A673 (cell line): ENCODE results near the gene PDE10A. TPM values are rescaled to one million over a fixed set of nuclear protein-coding genes. Genes with fewer than 3 reads are reported as not detected.

Experiments used
- BruUV-seq: library from RNA; stranded (reverse); fragments of 400-500 nt; replicated peaks from 2 replicates; lab custom pipeline; 2021; lab: Mats Ljungman, UMichigan
- CTCF ChIA-PET: fragments of 300-600 bp; sonication (Branson Sonifier 250); formaldehyde crosslinking; loops from one replicate; lab custom pipeline; 2022; ENCODE audit warnings: antibody characterized with exemption; lab: Charles Lee
- POLR2A ChIA-PET: fragments of 300-600 bp; sonication (Branson Sonifier 250); formaldehyde crosslinking; loops from one replicate; lab custom pipeline; 2022; ENCODE audit warnings: antibody characterized with exemption; ENCODE audit not compliant: low non-redundant PET; lab: Charles Lee
- DNase-seq: peaks from one replicate; pipeline ENCODE4 v3.0.0-alpha.2; 2015; ENCODE audit warnings: low spot score
- H3K27ac ChIP-seq: fragments of 200-600 bp; sonication (generic); 2 replicates; pipeline ENCODE4 v1.5.1; 2016; ENCODE audit warnings: mixed run types, low read depth, mild to moderate bottlenecking, mixed read lengths, antibody characterized with exemption, low read length; ENCODE audit not compliant: poor library complexity, severe bottlenecking
- H3K27me3 ChIP-seq: fragments of 200-600 bp; sonication (generic); replicated peaks from 2 replicates; pipeline ENCODE4 v1.6.1; 2017; ENCODE audit warnings: mixed run types, low read depth, mild to moderate bottlenecking, mixed read lengths, antibody characterized with exemption, low read length; ENCODE audit not compliant: insufficient read depth, poor library complexity
- H3K36me3 ChIP-seq: fragments of 200-600 bp; sonication (generic); 2 replicates; pipeline ENCODE4 v1.6.1; 2016; ENCODE audit warnings: mixed run types, mild to moderate bottlenecking, mixed read lengths, antibody characterized with exemption, low read length; ENCODE audit not compliant: insufficient read depth, poor library complexity, severe bottlenecking
- H3K4me1 ChIP-seq: fragments of 200-600 bp; sonication (generic); 2 replicates; pipeline ENCODE4 v1.6.1; 2017; ENCODE audit warnings: mixed run types, mild to moderate bottlenecking, mixed read lengths, antibody characterized with exemption, low read length; ENCODE audit not compliant: insufficient read depth, poor library complexity, severe bottlenecking
- H3K4me3 ChIP-seq: fragments of 200-600 bp; sonication (generic); 2 replicates; pipeline ENCODE4 v1.5.1; 2016; ENCODE audit warnings: low read depth, mixed run types, mild to moderate bottlenecking, mixed read lengths, low read length; ENCODE audit not compliant: poor library complexity, severe bottlenecking
- H3K9me3 ChIP-seq: fragments of 200-600 bp; sonication (generic); 2 replicates; pipeline ENCODE4 v1.6.1; 2016; ENCODE audit warnings: mixed run types, low read depth, mild to moderate bottlenecking, mixed read lengths, antibody characterized with exemption, low read length; ENCODE audit not compliant: poor library complexity, severe bottlenecking
- EZH2 ChIP-seq: fragments of 200-600 bp; sonication (generic); IDR thresholded peaks from 2 replicates; pipeline ENCODE4 v1.6.1; 2017; ENCODE audit warnings: borderline replicate concordance, low read depth, mild to moderate bottlenecking, mixed read lengths, antibody characterized with exemption, low read length; ENCODE audit not compliant: poor library complexity, severe bottlenecking
- intact Hi-C: fragments of 100-400 bp; cut with micrococcal nuclease; formaldehyde crosslinking; loops from one replicate; pipeline ENCODE4 v1.10.0; 2022; ENCODE audit not compliant: unreplicated experiment
- total RNA-seq: library from RNA; stranded (reverse); gene quantifications from 2 replicates; pipeline ENCODE4 v1.2.3, GENCODE V29; 2021
- TF ChIP-seq, protein P1 (sequence below): fragments of 300-800, 200-600 bp; sonication (generic); conservative IDR thresholded peaks from 2 replicates; pipeline ENCODE4 v1.5.1; 2017; ENCODE audit warnings: low read depth, mild to moderate bottlenecking, antibody characterized with exemption, low read length, moderate library complexity, mixed read lengths

Gene PDE10A
- total RNA-seq, 1 experiment from 2014 or later, result 2.3 TPM

DNA sequence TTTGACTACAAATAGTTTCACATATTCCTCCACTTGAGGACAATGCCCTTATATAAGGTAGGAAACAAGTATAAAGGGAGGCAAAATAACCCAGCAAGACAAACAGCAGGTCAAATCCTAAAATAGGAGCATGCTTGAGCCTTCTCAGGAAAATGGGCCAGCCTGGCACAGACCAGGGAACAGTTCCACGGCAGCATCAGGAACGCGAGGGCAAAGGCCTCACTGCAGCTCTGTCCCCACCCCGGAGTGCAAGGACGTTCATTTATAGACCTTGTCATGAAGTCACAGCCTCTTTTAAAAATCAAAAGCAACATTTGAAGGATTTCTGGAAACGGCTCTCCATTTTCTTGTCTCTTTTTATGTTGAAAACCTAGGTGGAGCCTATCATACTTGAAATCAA, 17.1 kb downstream of the PDE10A start:
- no peak for DNase-seq
- Histone ChIP-seq H3K4me1 (no peaks in the 10 kb centered on the region), H3K4me3 (no peak overlapping the region), H3K9me3 (no peaks in the 10 kb centered on the region), H3K36me3 (no peaks in the 10 kb centered on the region), H3K27me3 (peaks cover 23% of the 10 kb centered on the region), H3K27ac (no peak overlapping the region)
- TF ChIP-seq, protein P1, sequence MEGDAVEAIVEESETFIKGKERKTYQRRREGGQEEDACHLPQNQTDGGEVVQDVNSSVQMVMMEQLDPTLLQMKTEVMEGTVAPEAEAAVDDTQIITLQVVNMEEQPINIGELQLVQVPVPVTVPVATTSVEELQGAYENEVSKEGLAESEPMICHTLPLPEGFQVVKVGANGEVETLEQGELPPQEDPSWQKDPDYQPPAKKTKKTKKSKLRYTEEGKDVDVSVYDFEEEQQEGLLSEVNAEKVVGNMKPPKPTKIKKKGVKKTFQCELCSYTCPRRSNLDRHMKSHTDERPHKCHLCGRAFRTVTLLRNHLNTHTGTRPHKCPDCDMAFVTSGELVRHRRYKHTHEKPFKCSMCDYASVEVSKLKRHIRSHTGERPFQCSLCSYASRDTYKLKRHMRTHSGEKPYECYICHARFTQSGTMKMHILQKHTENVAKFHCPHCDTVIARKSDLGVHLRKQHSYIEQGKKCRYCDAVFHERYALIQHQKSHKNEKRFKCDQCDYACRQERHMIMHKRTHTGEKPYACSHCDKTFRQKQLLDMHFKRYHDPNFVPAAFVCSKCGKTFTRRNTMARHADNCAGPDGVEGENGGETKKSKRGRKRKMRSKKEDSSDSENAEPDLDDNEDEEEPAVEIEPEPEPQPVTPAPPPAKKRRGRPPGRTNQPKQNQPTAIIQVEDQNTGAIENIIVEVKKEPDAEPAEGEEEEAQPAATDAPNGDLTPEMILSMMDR, result no peak
- TF ChIP-seq EZH2, result no peak
- ChIA-PET CTCF (no interaction called here), POLR2A (no interaction called here)
- BruUV-seq, result no TSS peak
- intact Hi-C loops, result no loop called here

GRCh38 chr6:165644586-165645266, 18.3 kb downstream of the PDE10A start:
- Histone ChIP-seq H3K4me1 (no peaks in the 10 kb centered on the region), H3K27ac (no peak overlapping the region), H3K4me3 (no peak overlapping the region), H3K9me3 (no peaks in the 10 kb centered on the region), H3K36me3 (no peaks in the 10 kb centered on the region), H3K27me3 (peaks cover 14% of the 10 kb centered on the region)
- intact Hi-C loops, result no loop called here
- TF ChIP-seq EZH2, result no peak
- TF ChIP-seq, protein P1, result no peak
- no TSS peak for BruUV-seq
- no peak for DNase-seq
- CTCF ChIA-PET, result no interaction called here
- POLR2A ChIA-PET, result no interaction called here

DNA sequence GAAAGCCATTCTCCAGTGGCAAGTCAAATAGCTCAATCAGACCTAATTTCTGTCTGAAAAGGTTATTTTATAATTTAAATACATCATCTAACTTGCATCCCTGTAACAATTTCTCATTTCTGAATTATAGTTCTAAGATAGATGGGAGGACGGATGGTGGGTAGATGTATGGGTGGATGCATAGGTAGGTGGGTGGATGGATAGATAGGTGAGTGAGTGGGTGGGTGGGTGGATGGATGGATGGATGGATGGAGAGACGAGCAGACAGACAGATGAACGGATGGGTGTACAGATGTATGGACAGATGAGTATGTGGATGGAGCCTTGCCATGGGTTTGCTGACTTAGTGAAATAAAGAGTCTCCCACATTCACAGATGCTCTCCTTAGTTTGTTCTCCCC, 20.0 kb downstream of the PDE10A start:
- ChIA-PET POLR2A (no interaction called here), CTCF (no interaction called here)
- H3K27ac ChIP-seq, result no peak overlapping the region
- no peaks in the 10 kb centered on the region for H3K4me1 ChIP-seq
- no peaks in the 10 kb centered on the region for H3K36me3 ChIP-seq
- no peak overlapping the region for H3K4me3 ChIP-seq
- peaks cover 4% of the 10 kb centered on the region for H3K27me3 ChIP-seq
- no peak for TF ChIP-seq EZH2
- TF ChIP-seq, protein P1, result no peak
- no peaks in the 10 kb centered on the region for H3K9me3 ChIP-seq
- DNase-seq, result no peak
- intact Hi-C loops, result no loop called here
- no TSS peak for BruUV-seq
